Activated CD8-positive, alpha-beta memory T cell treated with anti-CD3 and anti-CD28 coated beads, Interleukin-2, amount 10 ng/mL, durations not matched to agents 7 days and 5 days (primary cell): ENCODE data around the gene RPTOR. TPM values are rescaled to one million over a fixed set of nuclear protein-coding genes. Genes with fewer than 3 reads are reported as not detected.
A peak's percentile ranks its signal among the peaks of the same experiment; 100 is the strongest.
"Not testable (repeated sequence)": the region's sequence is repeated elsewhere in the genome, so short reads cannot be mapped to it uniquely, and the experiment has no call there.

Experiments used
- ATAC-seq: fragments of 150-1000 bp; cut with Tn5 transposase; one replicate; pipeline ENCODE4 v1.10.0; 2021; ENCODE audit warnings: moderate library complexity
- CTCF ChIA-PET: fragments of 350-600 bp; sonication (Branson Sonifier 250); formaldehyde crosslinking; loops from one replicate; lab custom pipeline; 2021; ENCODE audit warnings: antibody characterized with exemption; lab: Charles Lee
- DNase-seq: peaks from one replicate; pipeline ENCODE4 v3.0.0-alpha.2; 2020
- H3K27ac Mint-ChIP-seq: one replicate; pipeline ENCODE4 v1.8.0; 2021; ENCODE audit warnings: mild to moderate bottlenecking, mixed read lengths
- H3K27me3 Mint-ChIP-seq: one replicate; pipeline ENCODE4 v1.8.0; 2021; ENCODE audit warnings: mixed read lengths
- H3K36me3 Mint-ChIP-seq: one replicate; pipeline ENCODE4 v1.8.0; 2021; ENCODE audit warnings: mild to moderate bottlenecking, mixed read lengths
- H3K4me1 Mint-ChIP-seq: one replicate; pipeline ENCODE4 v1.8.0; 2021; ENCODE audit warnings: mixed read lengths
- H3K4me3 Mint-ChIP-seq: one replicate; pipeline ENCODE4 v1.8.0; 2021; ENCODE audit warnings: mild to moderate bottlenecking, moderate library complexity, mixed read lengths
- H3K9me3 Mint-ChIP-seq: one replicate; pipeline ENCODE4 v1.8.0; 2022; ENCODE audit warnings: low read depth, mixed read lengths
- total RNA-seq, 2 experiments: library from RNA; stranded (reverse); gene quantifications; one replicate each; pipeline ENCODE4 v1.2.3, GENCODE V29; 2021

RPTOR gene
- total RNA-seq, 2 experiments from 2014 or later = 60.4 to 87.0 TPM

DNA sequence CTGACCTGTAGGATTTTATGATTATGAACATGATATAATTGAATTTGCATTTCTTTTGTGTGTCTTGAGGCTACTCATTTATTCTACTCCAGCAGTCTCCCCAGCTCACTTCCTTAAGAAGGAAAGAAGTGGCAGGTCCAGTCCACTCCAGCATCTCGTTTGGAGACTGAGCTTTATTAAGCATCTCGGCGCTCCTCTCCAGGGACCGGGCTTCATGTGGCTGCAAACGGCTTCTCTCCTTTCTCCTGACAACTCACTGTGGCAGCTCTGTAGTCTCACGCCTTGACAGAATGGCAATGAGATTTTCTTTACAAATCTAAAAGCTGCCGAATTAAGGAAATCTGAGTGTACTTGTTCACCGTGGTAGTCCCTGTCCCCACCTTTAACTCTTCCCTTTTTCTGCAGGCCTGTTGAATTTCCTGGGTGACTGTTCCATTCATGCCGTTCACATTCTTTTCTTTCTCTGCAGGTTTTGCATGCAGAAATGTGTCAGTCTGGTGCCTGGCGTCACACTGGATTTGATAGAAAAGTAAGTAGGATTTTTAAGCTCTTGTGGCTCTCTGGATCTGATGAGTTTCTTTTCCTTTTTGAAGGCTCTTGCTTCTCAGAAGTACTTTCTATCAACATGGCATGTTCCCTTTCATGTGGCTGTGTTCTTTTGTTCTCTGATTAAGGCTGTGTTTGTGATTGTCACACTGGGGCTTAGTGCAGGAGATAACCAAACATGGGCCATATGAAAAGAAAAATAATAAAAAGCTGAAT lies 246.5 kb downstream of the RPTOR start:
- DNase-seq (no peak), ATAC-seq (peak; percentile 13)
- H3K27me3 Mint-ChIP-seq = no peaks in the 10 kb centered on the region
- peaks cover 60% of the 10 kb centered on the region for H3K4me1 Mint-ChIP-seq
- H3K27ac Mint-ChIP-seq = peak overlapping the region; percentile 98
- peak overlapping the region; percentile 68 for H3K4me3 Mint-ChIP-seq
- H3K9me3 Mint-ChIP-seq = peaks cover 8% of the 10 kb centered on the region
- peaks cover 57% of the 10 kb centered on the region for H3K36me3 Mint-ChIP-seq
- CTCF ChIA-PET = interaction anchor here (0.7 to 3.5 kb wide), 11 partner anchors 10 to 215 kb away, joined by 3 to 27 read pairs (median 4); no protein-coding TSS in a partner anchor

DNA sequence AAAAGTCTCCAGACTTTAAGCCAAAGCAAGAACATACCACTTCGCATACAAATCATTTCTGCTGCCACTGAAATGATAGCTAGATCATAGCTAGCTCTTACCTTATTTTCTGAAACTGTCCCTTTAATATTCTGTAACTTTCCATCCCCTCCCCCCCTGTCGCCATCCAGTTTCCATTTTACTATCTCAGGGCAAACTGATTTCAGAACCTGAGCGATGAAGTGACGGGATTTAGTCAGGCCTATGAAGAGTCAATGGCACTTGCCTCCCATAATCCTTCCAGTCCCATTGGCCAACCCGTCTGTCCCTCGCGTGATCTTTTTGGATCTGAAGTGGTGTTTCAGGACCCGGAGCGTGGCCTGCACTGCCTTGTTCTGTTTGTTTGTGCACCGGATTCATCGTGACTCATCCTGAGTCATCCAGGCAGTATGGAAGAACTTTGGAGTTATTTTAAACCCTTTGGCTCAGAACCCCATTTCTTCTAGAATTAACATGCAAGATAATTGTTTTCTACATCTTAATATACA lies 247.2 kb downstream of the RPTOR start:
- H3K36me3 Mint-ChIP-seq = peaks cover 58% of the 10 kb centered on the region
- no peaks in the 10 kb centered on the region for H3K27me3 Mint-ChIP-seq
- DNase-seq (peak; percentile 80), ATAC-seq (peak; percentile 71)
- CTCF ChIA-PET = interaction anchor here (1.0 to 3.5 kb wide), 9 partner anchors 11 to 216 kb away, joined by 3 to 27 read pairs (median 4); no protein-coding TSS in a partner anchor
- H3K4me3 Mint-ChIP-seq = peak overlapping the region; percentile 68
- peaks cover 66% of the 10 kb centered on the region for H3K4me1 Mint-ChIP-seq
- peaks cover 8% of the 10 kb centered on the region for H3K9me3 Mint-ChIP-seq
- H3K27ac Mint-ChIP-seq = peak overlapping the region; percentile 98

DNA sequence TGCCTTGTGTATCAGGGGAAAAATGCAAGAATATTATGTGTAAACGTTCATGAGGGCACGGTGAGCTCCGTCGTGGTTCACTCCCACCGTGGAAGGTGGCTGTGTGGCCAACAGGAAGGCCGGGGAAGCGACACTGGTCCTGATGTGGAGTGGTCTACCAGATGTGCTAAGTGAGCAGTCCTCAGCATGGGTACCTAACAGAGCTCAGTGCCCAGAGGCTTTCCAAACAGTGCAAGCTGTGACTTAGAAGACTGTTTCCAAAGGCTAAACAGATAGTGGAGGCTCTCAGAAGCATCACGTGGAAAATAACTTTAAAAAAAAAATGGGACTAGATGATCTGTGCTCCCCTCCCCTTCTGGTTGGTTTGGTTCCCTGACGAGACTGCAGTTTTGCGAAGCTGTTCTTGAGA lies 247.7 kb downstream of the RPTOR start:
- Mint-ChIP-seq H3K36me3 (peaks cover 53% of the 10 kb centered on the region), H3K4me3 (peak overlapping the region; percentile 68), H3K27me3 (no peaks in the 10 kb centered on the region), H3K4me1 (peaks cover 63% of the 10 kb centered on the region), H3K27ac (peak overlapping the region; percentile 98), H3K9me3 (peaks cover 8% of the 10 kb centered on the region)
- no peak for ATAC-seq
- DNase-seq = no peak
- CTCF ChIA-PET = interaction anchor here (1.0 to 3.5 kb wide), 6 partner anchors 11 to 100 kb away, joined by 3 to 27 read pairs (median 6); no protein-coding TSS in a partner anchor

DNA sequence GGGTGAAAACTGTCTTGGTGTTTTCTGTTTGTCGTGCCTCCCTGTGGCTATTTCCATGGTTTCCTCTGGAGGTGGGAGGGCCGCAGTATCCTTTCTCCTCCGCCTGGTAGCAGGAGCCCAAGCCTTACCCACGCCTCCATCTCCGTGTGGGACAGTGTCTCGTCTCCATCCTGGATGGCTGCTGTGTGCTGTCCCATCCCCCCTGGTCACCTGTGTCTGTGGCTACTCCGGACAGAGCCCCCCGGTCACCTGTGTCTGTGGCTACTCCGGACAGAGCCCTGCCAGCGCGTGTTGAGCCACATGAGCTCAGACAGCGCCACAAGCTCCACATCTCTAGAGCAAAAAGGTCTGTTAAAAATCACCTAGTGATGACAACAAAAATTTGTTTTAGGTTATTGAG lies 248.8 kb downstream of the RPTOR start:
- ATAC-seq (no peak), DNase-seq (no peak)
- Mint-ChIP-seq H3K27ac (peak overlapping the region; percentile 55), H3K4me1 (peaks cover 54% of the 10 kb centered on the region), H3K27me3 (no peaks in the 10 kb centered on the region), H3K9me3 (peaks cover under 1% of the 10 kb centered on the region), H3K36me3 (peaks cover 49% of the 10 kb centered on the region), H3K4me3 (no peak overlapping the region)
- CTCF ChIA-PET = interaction anchor here (1.0 to 1.6 kb wide), 3 partner anchors 12 to 63 kb away, joined by 3 to 4 read pairs (median 3); no protein-coding TSS in a partner anchor

DNA sequence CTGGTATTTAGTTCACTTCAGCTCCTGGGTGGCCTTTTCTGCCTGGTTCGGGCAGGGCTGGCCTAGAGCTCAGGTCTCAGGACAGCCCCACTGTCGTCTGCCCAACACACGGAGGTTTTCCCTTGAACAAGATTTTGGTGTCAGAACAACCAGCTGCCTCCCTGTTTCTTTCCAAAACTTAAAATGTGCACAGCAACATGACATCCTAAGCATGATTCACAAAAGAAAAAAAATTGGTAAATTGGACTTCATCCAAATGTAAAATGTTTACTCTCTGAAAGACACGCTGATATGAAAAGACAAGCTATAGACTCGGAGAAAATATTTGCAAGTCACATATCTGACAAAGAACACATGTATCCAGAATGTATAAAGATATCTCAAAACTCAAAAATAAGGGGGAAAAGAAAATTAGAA lies 249.2 kb downstream of the RPTOR start:
- no peak overlapping the region for H3K27ac Mint-ChIP-seq
- H3K36me3 Mint-ChIP-seq = peaks cover 46% of the 10 kb centered on the region
- H3K27me3 Mint-ChIP-seq = no peaks in the 10 kb centered on the region
- H3K4me1 Mint-ChIP-seq = peaks cover 50% of the 10 kb centered on the region
- ATAC-seq (no peak), DNase-seq (no peak)
- CTCF ChIA-PET = interaction anchor here (1.5 to 1.6 kb wide), 2 partner anchors 13 to 33 kb away, joined by 3 to 4 read pairs; no protein-coding TSS in a partner anchor
- H3K9me3 Mint-ChIP-seq = no peaks in the 10 kb centered on the region
- H3K4me3 Mint-ChIP-seq = no peak overlapping the region

DNA sequence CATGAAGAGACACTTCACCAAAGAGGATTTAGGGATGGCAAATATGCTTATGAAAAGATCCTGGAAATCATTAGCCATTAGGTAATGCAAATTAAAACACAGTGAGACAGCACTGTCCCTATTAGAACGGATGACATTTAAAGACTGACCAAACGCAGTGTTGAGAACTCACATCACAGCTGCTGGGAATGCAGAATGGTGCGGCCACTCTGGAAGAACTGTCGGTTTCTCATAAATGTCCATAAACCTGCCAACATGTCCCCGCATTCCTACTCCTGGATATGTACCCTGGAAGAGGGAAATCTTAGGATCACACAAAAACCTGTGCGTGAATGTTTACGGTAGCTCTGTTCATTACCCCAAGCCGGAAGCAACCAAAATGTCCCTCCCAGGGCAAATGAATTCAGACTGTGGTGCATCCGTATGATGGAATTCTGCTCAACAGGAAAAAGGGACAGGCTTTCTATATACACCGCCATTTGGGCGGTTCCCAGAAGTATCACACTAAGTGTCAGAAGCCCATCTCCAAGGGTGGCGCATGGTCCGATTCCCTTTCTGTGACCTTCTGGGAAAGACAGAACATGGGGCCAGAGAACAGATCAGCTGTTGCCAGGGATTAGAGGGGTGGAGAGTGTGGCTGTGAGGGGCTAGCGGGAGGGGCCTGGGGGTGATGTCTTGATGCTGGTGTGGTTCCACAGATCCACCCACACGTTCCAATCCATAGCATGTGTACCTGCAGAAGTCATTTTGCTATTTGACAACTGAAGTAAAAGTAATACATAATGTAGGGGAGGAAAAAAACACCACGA lies 249.8 kb downstream of the RPTOR start:
- ATAC-seq (no peak), DNase-seq (no peak)
- Mint-ChIP-seq H3K27ac (no peak overlapping the region), H3K4me1 (peaks cover 45% of the 10 kb centered on the region), H3K9me3 (no peaks in the 10 kb centered on the region), H3K36me3 (peaks cover 46% of the 10 kb centered on the region), H3K27me3 (no peaks in the 10 kb centered on the region), H3K4me3 (no peak overlapping the region)
- CTCF ChIA-PET = interaction anchor here (1.5 kb wide), 1 partner anchor 13 kb away, joined by 4 read pairs; no protein-coding TSS in a partner anchor

DNA sequence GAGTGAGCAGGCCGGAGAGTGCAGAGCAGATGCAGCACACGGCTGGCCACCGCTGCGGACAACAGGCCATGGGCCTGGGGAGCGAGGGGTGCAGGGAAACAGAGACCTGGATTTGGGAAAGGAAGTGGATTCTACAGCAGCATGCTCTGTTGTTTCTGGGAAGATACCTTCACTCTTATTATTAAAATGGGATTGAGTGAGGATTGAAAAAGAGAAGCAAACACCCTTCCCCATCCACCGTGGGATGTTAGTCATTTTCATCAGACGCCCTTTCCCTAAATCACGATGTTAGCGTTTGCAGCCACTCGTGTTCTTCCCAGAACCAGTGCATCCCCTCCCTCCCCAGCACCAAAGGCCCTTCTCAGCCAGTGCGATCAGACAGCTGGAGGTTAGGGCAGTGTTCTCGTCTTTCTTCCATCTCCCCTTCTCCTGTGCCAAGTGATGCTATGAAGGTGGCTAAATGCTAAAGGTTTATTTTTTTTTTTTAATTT lies 250.5 kb downstream of the RPTOR start:
- Mint-ChIP-seq H3K9me3 (no peaks in the 10 kb centered on the region), H3K4me3 (no peak overlapping the region), H3K36me3 (peaks cover 44% of the 10 kb centered on the region), H3K27ac (no peak overlapping the region), H3K27me3 (no peaks in the 10 kb centered on the region), H3K4me1 (peaks cover 38% of the 10 kb centered on the region)
- no peak for ATAC-seq
- no peak for DNase-seq
- CTCF ChIA-PET = interaction anchor here (0.7 kb wide), 1 partner anchor 16 kb away, joined by 3 read pairs; no protein-coding TSS in a partner anchor

DNA sequence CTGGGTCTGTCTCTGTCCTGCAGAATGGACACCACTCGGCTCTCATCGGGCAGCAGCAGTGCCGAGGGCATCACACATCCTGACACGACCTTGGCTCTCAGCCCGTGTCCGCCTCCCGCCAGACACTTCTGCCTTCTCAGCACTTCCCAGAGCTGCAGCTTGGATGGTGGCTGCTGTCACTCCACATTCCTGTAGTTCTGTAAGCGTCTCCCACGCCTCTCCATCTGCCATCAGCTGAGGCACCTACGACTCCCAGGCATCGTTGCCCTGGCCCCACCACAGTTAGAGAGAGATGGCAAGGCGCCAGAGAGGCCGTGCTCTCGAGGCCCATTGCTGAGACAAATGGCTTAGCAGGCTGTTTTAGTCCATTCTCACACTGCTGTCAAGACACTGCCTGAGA lies 251.1 kb downstream of the RPTOR start:
- H3K36me3 Mint-ChIP-seq = peaks cover 44% of the 10 kb centered on the region
- ATAC-seq (no peak), DNase-seq (no peak)
- CTCF ChIA-PET = interaction anchor here (0.6 to 0.7 kb wide), 2 partner anchors 10 to 16 kb away, joined by 3 read pairs; no protein-coding TSS in a partner anchor
- peaks cover 32% of the 10 kb centered on the region for H3K4me1 Mint-ChIP-seq
- no peaks in the 10 kb centered on the region for H3K27me3 Mint-ChIP-seq
- H3K9me3 Mint-ChIP-seq = no peaks in the 10 kb centered on the region
- no peak overlapping the region for H3K4me3 Mint-ChIP-seq
- H3K27ac Mint-ChIP-seq = peak overlapping the region; percentile 10

DNA sequence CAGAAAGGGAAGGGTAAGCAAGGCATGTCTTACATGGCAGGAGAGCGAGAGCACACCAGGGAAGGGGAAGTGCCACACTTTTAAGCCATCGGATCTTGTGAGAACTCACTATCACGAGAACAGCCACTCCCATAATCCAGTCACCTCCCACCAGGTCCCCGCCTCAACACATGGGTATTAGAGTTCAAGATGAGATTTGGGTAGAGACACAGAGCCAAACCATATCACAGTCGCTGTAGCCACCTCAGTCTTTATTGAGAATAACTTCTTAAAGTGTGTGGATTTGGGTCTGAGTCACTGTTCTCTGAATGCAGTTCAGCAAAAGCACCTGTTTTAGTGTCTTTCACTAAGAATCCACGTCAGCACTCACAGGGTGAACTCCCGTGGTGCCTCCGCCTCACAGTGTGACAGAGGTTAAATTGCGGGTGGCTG lies 251.8 kb downstream of the RPTOR start:
- Mint-ChIP-seq H3K27ac (no peak overlapping the region), H3K9me3 (no peaks in the 10 kb centered on the region), H3K27me3 (no peaks in the 10 kb centered on the region), H3K4me1 (peaks cover 25% of the 10 kb centered on the region), H3K4me3 (no peak overlapping the region), H3K36me3 (peaks cover 44% of the 10 kb centered on the region)
- no peak for DNase-seq
- ATAC-seq = no peak
- CTCF ChIA-PET = no interaction called here

DNA sequence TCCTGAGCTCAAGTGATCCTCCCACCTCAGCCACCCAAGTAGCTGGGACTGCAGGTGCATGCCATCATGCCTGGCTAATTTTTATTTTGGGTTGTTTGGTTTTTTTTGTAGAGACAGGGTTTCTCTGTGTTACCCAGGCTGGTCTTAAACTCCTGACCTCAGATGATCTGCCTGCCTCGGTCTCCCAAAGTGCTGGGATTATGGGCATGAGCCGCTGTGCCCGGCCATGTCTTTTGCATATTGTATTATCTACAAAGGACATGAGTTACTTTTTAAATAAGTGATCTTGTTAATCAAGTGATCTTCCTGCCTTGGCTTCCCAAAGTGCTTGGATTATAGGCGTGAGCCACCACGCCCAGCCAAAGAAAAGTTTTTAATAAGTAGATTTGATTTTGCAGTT lies 252.6 kb downstream of the RPTOR start:
- DNase-seq, ATAC-seq, H3K4me3 Mint-ChIP-seq, H3K9me3 Mint-ChIP-seq, H3K27me3 Mint-ChIP-seq, H3K27ac Mint-ChIP-seq, CTCF ChIA-PET: not testable (repeated sequence)
- H3K4me1 Mint-ChIP-seq = peaks cover 17% of the 10 kb centered on the region
- H3K36me3 Mint-ChIP-seq = peaks cover 43% of the 10 kb centered on the region

DNA sequence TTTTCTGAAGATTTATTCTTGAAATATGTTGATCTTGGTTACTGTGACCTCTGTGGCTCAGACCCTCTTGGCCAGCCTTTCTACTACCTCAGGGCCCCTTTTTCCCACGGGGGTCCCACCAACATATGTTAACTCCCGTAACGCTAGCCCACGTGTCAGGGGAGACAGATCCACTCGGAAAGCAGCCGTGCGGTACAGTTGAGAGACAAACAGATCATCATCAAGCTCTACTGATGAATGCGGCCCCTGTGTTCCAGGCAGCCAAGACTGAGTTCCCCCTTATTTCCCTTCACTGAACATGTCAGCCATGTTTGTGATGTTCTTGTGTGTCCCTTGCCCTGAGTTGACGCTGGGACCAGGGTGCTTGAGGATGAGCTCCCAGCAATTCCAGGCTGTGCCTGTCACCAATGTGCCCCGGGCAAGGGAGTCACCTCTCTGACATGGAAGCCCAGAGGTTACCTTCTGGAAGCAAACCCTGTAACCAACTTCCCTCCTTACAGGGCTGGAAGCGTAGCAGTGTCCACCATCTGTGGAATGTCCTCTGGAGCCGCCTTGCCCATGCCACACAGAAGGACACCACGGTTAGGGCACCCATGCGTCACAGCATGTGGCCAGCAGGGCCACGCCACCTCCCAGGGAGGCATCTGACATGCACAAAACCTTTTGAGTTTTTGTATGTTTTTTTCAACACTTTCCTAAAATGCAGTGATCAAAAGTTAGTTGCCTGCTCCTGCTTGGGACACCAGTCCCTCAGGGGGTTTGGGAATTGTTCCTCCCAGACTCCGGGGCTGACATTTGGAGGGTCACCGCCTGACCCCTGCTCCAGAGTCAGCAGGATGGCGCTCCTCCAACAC lies 253.3 kb downstream of the RPTOR start:
- no peaks in the 10 kb centered on the region for H3K9me3 Mint-ChIP-seq
- H3K27ac Mint-ChIP-seq = peak overlapping the region; percentile 15
- peaks cover 11% of the 10 kb centered on the region for H3K4me1 Mint-ChIP-seq
- CTCF ChIA-PET = no interaction called here
- H3K36me3 Mint-ChIP-seq = peaks cover 37% of the 10 kb centered on the region
- no peaks in the 10 kb centered on the region for H3K27me3 Mint-ChIP-seq
- DNase-seq (no peak), ATAC-seq (no peak)
- H3K4me3 Mint-ChIP-seq = no peak overlapping the region
